ENCODE data around the gene HMCN2.

HMCN2 gene

GRCh38 chr9:130382636-130383349 lies 117.2 kb downstream of the HMCN2 start:
- H3K9ac ChIP-seq (ENCODE audit: low read depth, low read length, poor library complexity, severe bottlenecking), result no peak overlapping the region
- no peaks in the 10 kb centered on the region for H3K9me2 ChIP-seq (replicated peaks; ENCODE audit: low read depth, low read length)
- no peak overlapping the region for H3K4me2 ChIP-seq (ENCODE audit: low read depth, low read length, poor library complexity, severe bottlenecking)
- no peak overlapping the region for H2AFZ ChIP-seq (ENCODE audit: low read length)
- H3K9me3 ChIP-seq (ENCODE audit: insufficient read depth, low read depth, low read length), result no peaks in the 10 kb centered on the region
- no peaks in the 10 kb centered on the region for H3K79me2 ChIP-seq (ENCODE audit: insufficient read depth, low read length)
- H3K36me3 ChIP-seq (ENCODE audit: insufficient read depth, low read length), result no peaks in the 10 kb centered on the region
- H4K20me1 ChIP-seq (ENCODE audit: insufficient read depth, low read length, poor library complexity, severe bottlenecking), result no peaks in the 10 kb centered on the region
- no peaks in the 10 kb centered on the region for H3K4me1 ChIP-seq (ENCODE audit: insufficient read depth, low read length, poor library complexity, severe bottlenecking)
- no peak overlapping the region for H3K4me3 ChIP-seq (ENCODE audit: low read length, poor library complexity, severe bottlenecking)
- H3F3A ChIP-seq (ENCODE audit: low read depth), result no peaks in the 10 kb centered on the region
- TF ChIP-seq CTCF (conservative IDR thresholded peaks at IDR 0.05; ENCODE audit: low read length) (no peak), EZH2phosphoT487 (IDR thresholded peaks at IDR 0.05; ENCODE audit: borderline replicate concordance) (no peak)
- H3K27me3 ChIP-seq (ENCODE audit: insufficient read depth, low read length, poor library complexity, severe bottlenecking), result no peaks in the 10 kb centered on the region

- no peak overlapping the region for H3K4me3 ChIP-seq (ENCODE audit: low read length, poor library complexity, severe bottlenecking)
- no peaks in the 10 kb centered on the region for H3K36me3 ChIP-seq (ENCODE audit: insufficient read depth, low read length)
- H2AFZ ChIP-seq (ENCODE audit: low read length), result no peak overlapping the region
- no peaks in the 10 kb centered on the region for H3K79me2 ChIP-seq (ENCODE audit: insufficient read depth, low read length)
- H4K20me1 ChIP-seq (ENCODE audit: insufficient read depth, low read length, poor library complexity, severe bottlenecking), result no peaks in the 10 kb centered on the region
- no peaks in the 10 kb centered on the region for H3K9me3 ChIP-seq (ENCODE audit: insufficient read depth, low read depth, low read length)
- H3K4me2 ChIP-seq (ENCODE audit: low read depth, low read length, poor library complexity, severe bottlenecking), result no peak overlapping the region
- H3K9ac ChIP-seq (ENCODE audit: low read depth, low read length, poor library complexity, severe bottlenecking), result no peak overlapping the region
- TF ChIP-seq EZH2phosphoT487 (IDR thresholded peaks at IDR 0.05; ENCODE audit: borderline replicate concordance) (no peak), CTCF (conservative IDR thresholded peaks at IDR 0.05; ENCODE audit: low read length) (no peak)
- H3K9me2 ChIP-seq (replicated peaks; ENCODE audit: low read depth, low read length), result no peaks in the 10 kb centered on the region
- no peaks in the 10 kb centered on the region for H3K27me3 ChIP-seq (ENCODE audit: insufficient read depth, low read length, poor library complexity, severe bottlenecking)
- no peaks in the 10 kb centered on the region for H3K4me1 ChIP-seq (ENCODE audit: insufficient read depth, low read length, poor library complexity, severe bottlenecking)
- no peaks in the 10 kb centered on the region for H3F3A ChIP-seq (ENCODE audit: low read depth)
These were observed 117.8 kb downstream of the HMCN2 start for GRCh38 chr9:130383350-130383715.

- Histone ChIP-seq H3K9ac (ENCODE audit: low read depth, low read length, poor library complexity, severe bottlenecking) (no peak overlapping the region), H2AFZ (ENCODE audit: low read length) (no peak overlapping the region), H4K20me1 (ENCODE audit: insufficient read depth, low read length, poor library complexity, severe bottlenecking) (no peaks in the 10 kb centered on the region), H3K4me2 (ENCODE audit: low read depth, low read length, poor library complexity, severe bottlenecking) (no peak overlapping the region), H3K79me2 (ENCODE audit: insufficient read depth, low read length) (no peaks in the 10 kb centered on the region), H3K4me1 (ENCODE audit: insufficient read depth, low read length, poor library complexity, severe bottlenecking) (no peaks in the 10 kb centered on the region), H3F3A (ENCODE audit: low read depth) (no peaks in the 10 kb centered on the region), H3K9me2 (replicated peaks; ENCODE audit: low read depth, low read length) (no peaks in the 10 kb centered on the region), H3K4me3 (ENCODE audit: low read length, poor library complexity, severe bottlenecking) (no peak overlapping the region), H3K9me3 (ENCODE audit: insufficient read depth, low read depth, low read length) (no peaks in the 10 kb centered on the region), H3K36me3 (ENCODE audit: insufficient read depth, low read length) (no peaks in the 10 kb centered on the region), H3K27me3 (ENCODE audit: insufficient read depth, low read length, poor library complexity, severe bottlenecking) (no peaks in the 10 kb centered on the region)
- TF ChIP-seq EZH2phosphoT487 (IDR thresholded peaks at IDR 0.05; ENCODE audit: borderline replicate concordance), result no peak
These were observed 118.6 kb downstream of the HMCN2 start for GRCh38 chr9:130383979-130384676.
